ENCODE measurements around the gene CCHCR1. TPM values are rescaled to one million over a fixed set of nuclear protein-coding genes. Genes with fewer than 3 reads are reported as not detected.

The CCHCR1 gene
- total and polyA plus RNA-seq, 2 experiments from 2014 or later: 19.8 to 46.7 TPM

DNA sequence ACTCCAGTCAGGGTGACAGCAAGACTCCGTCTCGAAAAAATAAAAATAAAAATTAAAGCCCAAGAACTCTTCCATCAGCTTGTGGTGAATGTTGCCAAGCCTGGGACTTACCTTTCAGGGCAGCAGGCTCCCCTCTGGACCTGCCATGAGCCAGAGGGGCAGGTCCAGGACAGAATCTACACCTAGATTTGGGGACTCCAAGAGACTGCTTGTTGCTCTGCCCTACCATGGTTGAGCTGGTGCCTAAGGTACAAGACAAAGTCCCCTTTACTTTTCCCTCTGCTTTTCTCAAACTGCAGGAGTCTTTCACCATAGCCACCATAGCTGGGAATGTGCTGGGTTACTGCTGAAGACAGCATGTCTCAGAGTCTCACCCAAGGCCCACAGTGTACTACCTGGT lies 54.5 kb downstream of the CCHCR1 start:
- Mint-ChIP-seq H3K4me1 (peaks cover 4% of the 10 kb centered on the region; the same call in 2 of the 3 replicates), H3K36me3 (ENCODE audit: low read depth) (no peaks in the 10 kb centered on the region), H3K27ac (no peak overlapping the region), H3K9me3 (no peaks in the 10 kb centered on the region), H3K27me3 (ENCODE audit: insufficient read depth, low read depth, poor library complexity) (peaks cover 5% of the 10 kb centered on the region), H3K4me3 (no peak overlapping the region)
- H4K20me1 ChIP-seq (replicated peaks; ENCODE audit: insufficient read depth): no peaks in the 10 kb centered on the region
- no peak overlapping the region for H3K4me3 ChIP-seq
- no peaks in the 10 kb centered on the region for H3K36me3 ChIP-seq (ENCODE audit: insufficient read depth)
- H3K4me2 ChIP-seq: no peak overlapping the region
- 0 out of 2 replicates have a peak, but pooled peaks cover 2% of the 10 kb centered on the region for H3F3A ChIP-seq (replicated peaks; ENCODE audit: low read depth)
- H3K9me2 ChIP-seq (ENCODE audit: insufficient read depth): no peaks in the 10 kb centered on the region
- no peaks in the 10 kb centered on the region for H3K27me3 ChIP-seq (ENCODE audit: insufficient read depth)
- H3K4me1 ChIP-seq (ENCODE audit: insufficient read depth): peaks cover 4% of the 10 kb centered on the region; the same call in 1 of the 2 replicates
- no peaks in the 10 kb centered on the region for H3K79me2 ChIP-seq (replicated peaks; ENCODE audit: insufficient read depth)
- ATAC-seq (no peak), DNase-seq (ENCODE audit: low spot score) (no peak)
- H2AFZ ChIP-seq: no peak overlapping the region
- TF ChIP-seq EZH2 (IDR thresholded peaks at IDR 0.05; ENCODE audit: low read depth, unreplicated experiment) (no peak), POLR2AphosphoS5 (IDR thresholded peaks at IDR 0.05; ENCODE audit: low read depth) (no peak), STAT1 (IDR thresholded peaks at IDR 0.05; ENCODE audit: unreplicated experiment) (no peak), JUNB (IDR thresholded peaks at IDR 0.05; ENCODE audit: unreplicated experiment) (no peak), EZH2phosphoT487 (IDR thresholded peaks at IDR 0.05; ENCODE audit: unreplicated experiment) (no peak), CREB1 (CRISPR knock-in tag; IDR thresholded peaks at IDR 0.05; ENCODE audit: low read depth) (no peak), ZNF331 (CRISPR knock-in tag; IDR thresholded peaks at IDR 0.05; ENCODE audit: low read depth) (no peak)
- TF ChIP-seq, protein P1, sequence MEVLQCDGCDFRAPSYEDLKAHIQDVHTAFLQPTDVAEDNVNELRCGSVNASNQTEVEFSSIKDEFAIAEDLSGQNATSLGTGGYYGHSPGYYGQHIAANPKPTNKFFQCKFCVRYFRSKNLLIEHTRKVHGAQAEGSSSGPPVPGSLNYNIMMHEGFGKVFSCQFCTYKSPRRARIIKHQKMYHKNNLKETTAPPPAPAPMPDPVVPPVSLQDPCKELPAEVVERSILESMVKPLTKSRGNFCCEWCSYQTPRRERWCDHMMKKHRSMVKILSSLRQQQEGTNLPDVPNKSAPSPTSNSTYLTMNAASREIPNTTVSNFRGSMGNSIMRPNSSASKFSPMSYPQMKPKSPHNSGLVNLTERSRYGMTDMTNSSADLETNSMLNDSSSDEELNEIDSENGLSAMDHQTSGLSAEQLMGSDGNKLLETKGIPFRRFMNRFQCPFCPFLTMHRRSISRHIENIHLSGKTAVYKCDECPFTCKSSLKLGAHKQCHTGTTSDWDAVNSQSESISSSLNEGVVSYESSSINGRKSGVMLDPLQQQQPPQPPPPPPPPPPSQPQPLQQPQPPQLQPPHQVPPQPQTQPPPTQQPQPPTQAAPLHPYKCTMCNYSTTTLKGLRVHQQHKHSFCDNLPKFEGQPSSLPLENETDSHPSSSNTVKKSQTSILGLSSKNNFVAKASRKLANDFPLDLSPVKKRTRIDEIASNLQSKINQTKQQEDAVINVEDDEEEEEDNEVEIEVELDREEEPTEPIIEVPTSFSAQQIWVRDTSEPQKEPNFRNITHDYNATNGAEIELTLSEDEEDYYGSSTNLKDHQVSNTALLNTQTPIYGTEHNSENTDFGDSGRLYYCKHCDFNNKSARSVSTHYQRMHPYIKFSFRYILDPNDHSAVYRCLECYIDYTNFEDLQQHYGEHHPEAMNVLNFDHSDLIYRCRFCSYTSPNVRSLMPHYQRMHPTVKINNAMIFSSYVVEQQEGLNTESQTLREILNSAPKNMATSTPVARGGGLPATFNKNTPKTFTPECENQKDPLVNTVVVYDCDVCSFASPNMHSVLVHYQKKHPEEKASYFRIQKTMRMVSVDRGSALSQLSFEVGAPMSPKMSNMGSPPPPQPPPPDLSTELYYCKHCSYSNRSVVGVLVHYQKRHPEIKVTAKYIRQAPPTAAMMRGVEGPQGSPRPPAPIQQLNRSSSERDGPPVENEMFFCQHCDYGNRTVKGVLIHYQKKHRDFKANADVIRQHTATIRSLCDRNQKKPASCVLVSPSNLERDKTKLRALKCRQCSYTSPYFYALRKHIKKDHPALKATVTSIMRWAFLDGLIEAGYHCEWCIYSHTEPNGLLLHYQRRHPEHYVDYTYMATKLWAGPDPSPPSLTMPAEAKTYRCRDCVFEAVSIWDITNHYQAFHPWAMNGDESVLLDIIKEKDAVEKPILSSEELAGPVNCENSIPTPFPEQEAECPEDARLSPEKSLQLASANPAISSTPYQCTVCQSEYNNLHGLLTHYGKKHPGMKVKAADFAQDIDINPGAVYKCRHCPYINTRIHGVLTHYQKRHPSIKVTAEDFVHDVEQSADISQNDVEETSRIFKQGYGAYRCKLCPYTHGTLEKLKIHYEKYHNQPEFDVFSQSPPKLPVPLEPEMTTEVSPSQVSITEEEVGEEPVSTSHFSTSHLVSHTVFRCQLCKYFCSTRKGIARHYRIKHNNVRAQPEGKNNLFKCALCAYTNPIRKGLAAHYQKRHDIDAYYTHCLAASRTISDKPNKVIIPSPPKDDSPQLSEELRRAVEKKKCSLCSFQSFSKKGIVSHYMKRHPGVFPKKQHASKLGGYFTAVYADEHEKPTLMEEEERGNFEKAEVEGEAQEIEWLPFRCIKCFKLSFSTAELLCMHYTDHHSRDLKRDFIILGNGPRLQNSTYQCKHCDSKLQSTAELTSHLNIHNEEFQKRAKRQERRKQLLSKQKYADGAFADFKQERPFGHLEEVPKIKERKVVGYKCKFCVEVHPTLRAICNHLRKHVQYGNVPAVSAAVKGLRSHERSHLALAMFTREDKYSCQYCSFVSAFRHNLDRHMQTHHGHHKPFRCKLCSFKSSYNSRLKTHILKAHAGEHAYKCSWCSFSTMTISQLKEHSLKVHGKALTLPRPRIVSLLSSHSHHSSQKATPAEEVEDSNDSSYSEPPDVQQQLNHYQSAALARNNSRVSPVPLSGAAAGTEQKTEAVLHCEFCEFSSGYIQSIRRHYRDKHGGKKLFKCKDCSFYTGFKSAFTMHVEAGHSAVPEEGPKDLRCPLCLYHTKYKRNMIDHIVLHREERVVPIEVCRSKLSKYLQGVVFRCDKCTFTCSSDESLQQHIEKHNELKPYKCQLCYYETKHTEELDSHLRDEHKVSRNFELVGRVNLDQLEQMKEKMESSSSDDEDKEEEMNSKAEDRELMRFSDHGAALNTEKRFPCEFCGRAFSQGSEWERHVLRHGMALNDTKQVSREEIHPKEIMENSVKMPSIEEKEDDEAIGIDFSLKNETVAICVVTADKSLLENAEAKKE (CRISPR knock-in tag; IDR thresholded peaks at IDR 0.05): no peak
- TF ChIP-seq, protein P2, sequence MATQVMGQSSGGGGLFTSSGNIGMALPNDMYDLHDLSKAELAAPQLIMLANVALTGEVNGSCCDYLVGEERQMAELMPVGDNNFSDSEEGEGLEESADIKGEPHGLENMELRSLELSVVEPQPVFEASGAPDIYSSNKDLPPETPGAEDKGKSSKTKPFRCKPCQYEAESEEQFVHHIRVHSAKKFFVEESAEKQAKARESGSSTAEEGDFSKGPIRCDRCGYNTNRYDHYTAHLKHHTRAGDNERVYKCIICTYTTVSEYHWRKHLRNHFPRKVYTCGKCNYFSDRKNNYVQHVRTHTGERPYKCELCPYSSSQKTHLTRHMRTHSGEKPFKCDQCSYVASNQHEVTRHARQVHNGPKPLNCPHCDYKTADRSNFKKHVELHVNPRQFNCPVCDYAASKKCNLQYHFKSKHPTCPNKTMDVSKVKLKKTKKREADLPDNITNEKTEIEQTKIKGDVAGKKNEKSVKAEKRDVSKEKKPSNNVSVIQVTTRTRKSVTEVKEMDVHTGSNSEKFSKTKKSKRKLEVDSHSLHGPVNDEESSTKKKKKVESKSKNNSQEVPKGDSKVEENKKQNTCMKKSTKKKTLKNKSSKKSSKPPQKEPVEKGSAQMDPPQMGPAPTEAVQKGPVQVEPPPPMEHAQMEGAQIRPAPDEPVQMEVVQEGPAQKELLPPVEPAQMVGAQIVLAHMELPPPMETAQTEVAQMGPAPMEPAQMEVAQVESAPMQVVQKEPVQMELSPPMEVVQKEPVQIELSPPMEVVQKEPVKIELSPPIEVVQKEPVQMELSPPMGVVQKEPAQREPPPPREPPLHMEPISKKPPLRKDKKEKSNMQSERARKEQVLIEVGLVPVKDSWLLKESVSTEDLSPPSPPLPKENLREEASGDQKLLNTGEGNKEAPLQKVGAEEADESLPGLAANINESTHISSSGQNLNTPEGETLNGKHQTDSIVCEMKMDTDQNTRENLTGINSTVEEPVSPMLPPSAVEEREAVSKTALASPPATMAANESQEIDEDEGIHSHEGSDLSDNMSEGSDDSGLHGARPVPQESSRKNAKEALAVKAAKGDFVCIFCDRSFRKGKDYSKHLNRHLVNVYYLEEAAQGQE (IDR thresholded peaks at IDR 0.05; ENCODE audit: unreplicated experiment): no peak
- TF ChIP-seq, protein P3, sequence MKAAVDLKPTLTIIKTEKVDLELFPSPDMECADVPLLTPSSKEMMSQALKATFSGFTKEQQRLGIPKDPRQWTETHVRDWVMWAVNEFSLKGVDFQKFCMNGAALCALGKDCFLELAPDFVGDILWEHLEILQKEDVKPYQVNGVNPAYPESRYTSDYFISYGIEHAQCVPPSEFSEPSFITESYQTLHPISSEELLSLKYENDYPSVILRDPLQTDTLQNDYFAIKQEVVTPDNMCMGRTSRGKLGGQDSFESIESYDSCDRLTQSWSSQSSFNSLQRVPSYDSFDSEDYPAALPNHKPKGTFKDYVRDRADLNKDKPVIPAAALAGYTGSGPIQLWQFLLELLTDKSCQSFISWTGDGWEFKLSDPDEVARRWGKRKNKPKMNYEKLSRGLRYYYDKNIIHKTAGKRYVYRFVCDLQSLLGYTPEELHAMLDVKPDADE (IDR thresholded peaks at IDR 0.05): no peak
- no peak overlapping the region for H3K27ac ChIP-seq (ENCODE audit: low read depth)
